Subcutaneous abdominal adipose tissue (tissue), 5 donors: Measurements from ENCODE around the gene SLC16A14.

ENCODE experiments used
- H3K27ac ChIP-seq: one replicate; pipeline ENCODE4 v1.7.0; 2013; ENCODE audit warnings: low read depth, mild to moderate bottlenecking, inconsistent platforms, low read length, moderate library complexity
- H3K27me3 ChIP-seq, 5 donors: one replicate each; pipeline ENCODE4 v1.7.0; 2013; ENCODE audit warnings: low read length in 5 of 5, inconsistent platforms in 1 of 5; ENCODE audit not compliant: control insufficient read depth in 5 of 5, insufficient read depth in 4 of 5
- H3K36me3 ChIP-seq, 5 donors: one replicate each; pipeline ENCODE4 v1.7.0; 2013; ENCODE audit warnings: low read length in 5 of 5; ENCODE audit not compliant: control insufficient read depth in 5 of 5, insufficient read depth in 5 of 5
- H3K4me1 ChIP-seq, 5 donors: one replicate each; pipeline ENCODE4 v1.7.0; 2013; ENCODE audit warnings: low read length in 5 of 5, mild to moderate bottlenecking in 3 of 5, moderate library complexity in 1 of 5; ENCODE audit not compliant: control insufficient read depth in 5 of 5, insufficient read depth in 5 of 5
- H3K4me3 ChIP-seq, 5 donors: one replicate each; pipeline ENCODE4 v1.7.0; 2013; ENCODE audit warnings: low read length in 5 of 5, low read depth in 1 of 5
- H3K9ac ChIP-seq, 5 donors: one replicate each; pipeline ENCODE4 v1.7.0; 2013; ENCODE audit warnings: low read length in 5 of 5, mild to moderate bottlenecking in 4 of 5, moderate library complexity in 3 of 5
- H3K9me3 ChIP-seq, 5 donors: one replicate each; pipeline ENCODE4 v1.7.0; 2013; ENCODE audit warnings: low read length in 5 of 5; ENCODE audit not compliant: control insufficient read depth in 5 of 5
- donor health status: healthy.
- donor health status: healthy.
- donor health status: healthy.
- donor health status: healthy.
- donor health status: healthy.

The SLC16A14 gene

GRCh38 chr2:230008708-230009066 is 60.0 kb downstream of the SLC16A14 start:
- no peak overlapping the region for H3K4me3 ChIP-seq

GRCh38 chr2:230007931-230008707 is 60.6 kb downstream of the SLC16A14 start:
- Histone ChIP-seq H3K36me3 (no peaks in the 10 kb centered on the region), H3K9me3 (no peaks in the 10 kb centered on the region), H3K9ac (no peak overlapping the region), H3K27me3 (no peaks in the 10 kb centered on the region), H3K27ac (no peak overlapping the region), H3K4me3 (no peak overlapping the region), H3K4me1 (peaks cover 0 to 13% (median 0%) of the 10 kb centered on the region in 5 donors)

More at GRCh38 chr2:230008708-230009066, 60.0 kb downstream of the SLC16A14 start:
- Histone ChIP-seq H3K9me3 (no peaks in the 10 kb centered on the region), H3K36me3 (no peaks in the 10 kb centered on the region), H3K9ac (peak overlapping the region in 1 of 5 donors; percentile 3), H3K4me1 (peaks cover 0 to 13% (median 0%) of the 10 kb centered on the region in 5 donors), H3K27ac (no peak overlapping the region), H3K27me3 (no peaks in the 10 kb centered on the region)

GRCh38 chr2:230000118-230000841 is 68.4 kb downstream of the SLC16A14 start:
- no peak overlapping the region for H3K4me3 ChIP-seq
- no peaks in the 10 kb centered on the region for H3K9me3 ChIP-seq
- peaks cover 0 to 3% (median 0%) of the 10 kb centered on the region in 5 donors for H3K36me3 ChIP-seq
- no peak overlapping the region for H3K9ac ChIP-seq
- no peaks in the 10 kb centered on the region for H3K27me3 ChIP-seq
- no peak overlapping the region for H3K27ac ChIP-seq
- no peaks in the 10 kb centered on the region for H3K4me1 ChIP-seq

GRCh38 chr2:229997565-229997964 is 71.2 kb downstream of the SLC16A14 start:
- Histone ChIP-seq H3K9ac (no peak overlapping the region), H3K4me1 (no peaks in the 10 kb centered on the region), H3K27ac (no peak overlapping the region), H3K4me3 (no peak overlapping the region), H3K27me3 (no peaks in the 10 kb centered on the region), H3K36me3 (peaks cover 0 to 3% (median 0%) of the 10 kb centered on the region in 5 donors), H3K9me3 (no peaks in the 10 kb centered on the region)

GRCh38 chr2:229996320-229996719 is 72.4 kb downstream of the SLC16A14 start:
- Histone ChIP-seq H3K36me3 (peaks cover 0 to 3% (median 0%) of the 10 kb centered on the region in 5 donors), H3K9me3 (peaks cover 0 to 1% (median 0%) of the 10 kb centered on the region in 5 donors), H3K9ac (no peak overlapping the region), H3K4me3 (no peak overlapping the region), H3K4me1 (no peaks in the 10 kb centered on the region), H3K27me3 (no peaks in the 10 kb centered on the region), H3K27ac (no peak overlapping the region)

- H3K27me3 ChIP-seq = no peaks in the 10 kb centered on the region
These were observed 75.5 kb downstream of the SLC16A14 start for GRCh38 chr2:229993236-229993635.

More at GRCh38 chr2:229993236-229993635, 75.5 kb downstream of the SLC16A14 start:
- Histone ChIP-seq H3K4me1 (no peaks in the 10 kb centered on the region), H3K9me3 (peaks cover 0 to 2% (median 0%) of the 10 kb centered on the region in 5 donors), H3K27ac (no peak overlapping the region), H3K9ac (no peak overlapping the region), H3K36me3 (peaks cover 0 to 3% (median 0%) of the 10 kb centered on the region in 5 donors), H3K4me3 (no peak overlapping the region)
